Measurements from ENCODE around the gene TOPBP1.

DNA sequence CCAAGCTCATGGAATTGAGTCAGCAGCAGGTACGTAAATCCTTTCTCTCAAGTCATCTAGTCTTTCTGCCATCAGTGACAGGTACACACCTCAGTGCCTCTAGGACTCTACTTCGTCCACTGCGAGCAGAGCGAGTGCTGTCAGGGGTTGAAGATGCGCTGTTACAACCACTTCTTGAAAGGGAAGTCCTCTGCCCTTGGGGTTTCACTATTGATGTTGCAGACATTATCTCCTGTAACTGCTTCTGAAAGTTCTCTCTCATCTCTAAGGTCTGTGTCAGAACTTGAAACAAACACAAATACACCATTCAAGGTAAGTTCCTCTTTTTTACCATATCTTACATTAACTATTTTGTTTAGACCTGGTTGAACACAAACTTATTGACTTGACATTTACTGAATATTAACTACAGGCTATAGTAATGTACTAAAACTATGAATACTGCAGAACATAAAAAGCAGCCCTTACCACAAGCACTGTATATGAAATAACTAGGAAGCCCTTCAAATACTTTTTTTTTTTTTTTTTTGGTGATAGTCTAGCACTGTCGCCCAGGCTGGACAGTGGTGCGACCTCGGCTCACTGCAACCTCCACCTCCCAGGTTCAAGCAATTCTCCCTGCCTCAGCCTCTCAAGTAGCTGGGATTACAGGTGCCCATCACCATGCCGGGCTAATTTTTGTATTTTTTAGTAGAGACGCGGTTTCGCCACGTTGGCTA is 41.5 kb downstream of the TOPBP1 start:
- TF ChIP-seq EZH2 (IDR thresholded peaks at IDR 0.05; ENCODE audit: borderline replicate concordance, low read depth, low read length, severe bottlenecking) (no peak), JUN (IDR thresholded peaks at IDR 0.05; ENCODE audit: borderline replicate concordance, insufficient read depth, insufficient read length, low read depth) (no peak), CTCF (IDR thresholded peaks at IDR 0.05; ENCODE audit: extremely low read depth in 1 of 2, insufficient read depth in 1 of 2, low read depth in 1 of 2, low read length in 2 of 2) (no peak), POLR2A (IDR thresholded peaks at IDR 0.05; ENCODE audit: low read depth, low read length) (no peak), POLR2AphosphoS5 (IDR thresholded peaks at IDR 0.05; ENCODE audit: insufficient read depth, low read depth, low read length) (no peak)
